GM13977 (cell line): ENCODE results near the gene LHCGR.

ENCODE experiments used
- DNase-seq: peaks from one replicate; pipeline ENCODE4 v3.0.0; 2012; ENCODE audit warnings: low spot score
- in situ Hi-C: fragments of 300-500 bp; cut with MboI; formaldehyde crosslinking; loops from one replicate; pipeline ENCODE4 v1.12.0; 2022; ENCODE audit warnings: low sequenced_read_pairs, low pct_unique_long_range_greater_than_20kb, mixed read lengths, inconsistent platforms; ENCODE audit not compliant: unreplicated experiment
- TF ChIP-seq, protein P1 (sequence below): IDR thresholded peaks from 2 replicates; pipeline ENCODE4 v1.5.1; 2012; ENCODE audit warnings: mild to moderate bottlenecking, control low read depth; ENCODE audit not compliant: insufficient read depth; ENCODE audit errors: extremely low read depth, missing control alignments

The LHCGR gene

DNA sequence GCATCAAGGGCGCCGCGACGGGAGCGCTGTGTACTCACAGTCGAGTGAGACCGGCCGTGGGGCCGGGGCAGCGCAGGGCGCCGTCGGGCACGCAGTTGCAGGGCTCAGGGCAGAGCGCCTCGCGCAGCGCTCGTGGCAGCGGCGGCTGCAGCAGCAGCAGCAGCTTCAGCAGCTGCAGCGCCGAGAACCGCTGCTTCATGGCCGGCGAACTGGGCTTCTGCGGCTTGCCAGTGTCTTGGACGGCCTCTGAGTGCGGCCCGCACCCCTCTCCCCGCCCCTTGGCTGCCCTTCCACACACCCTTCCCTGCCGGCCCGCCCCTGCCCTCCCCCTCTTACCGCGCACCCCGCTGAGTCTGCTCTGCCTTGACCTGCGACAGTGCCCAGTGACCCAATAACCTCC, at the start of gene LHCGR:
LHCGR (minus strand) TSS at position 252 of the 400 bp plus-strand sequence; CDS start at position 199, 53 bp downstream.
- TF ChIP-seq, protein P1, sequence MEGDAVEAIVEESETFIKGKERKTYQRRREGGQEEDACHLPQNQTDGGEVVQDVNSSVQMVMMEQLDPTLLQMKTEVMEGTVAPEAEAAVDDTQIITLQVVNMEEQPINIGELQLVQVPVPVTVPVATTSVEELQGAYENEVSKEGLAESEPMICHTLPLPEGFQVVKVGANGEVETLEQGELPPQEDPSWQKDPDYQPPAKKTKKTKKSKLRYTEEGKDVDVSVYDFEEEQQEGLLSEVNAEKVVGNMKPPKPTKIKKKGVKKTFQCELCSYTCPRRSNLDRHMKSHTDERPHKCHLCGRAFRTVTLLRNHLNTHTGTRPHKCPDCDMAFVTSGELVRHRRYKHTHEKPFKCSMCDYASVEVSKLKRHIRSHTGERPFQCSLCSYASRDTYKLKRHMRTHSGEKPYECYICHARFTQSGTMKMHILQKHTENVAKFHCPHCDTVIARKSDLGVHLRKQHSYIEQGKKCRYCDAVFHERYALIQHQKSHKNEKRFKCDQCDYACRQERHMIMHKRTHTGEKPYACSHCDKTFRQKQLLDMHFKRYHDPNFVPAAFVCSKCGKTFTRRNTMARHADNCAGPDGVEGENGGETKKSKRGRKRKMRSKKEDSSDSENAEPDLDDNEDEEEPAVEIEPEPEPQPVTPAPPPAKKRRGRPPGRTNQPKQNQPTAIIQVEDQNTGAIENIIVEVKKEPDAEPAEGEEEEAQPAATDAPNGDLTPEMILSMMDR, result no peak
- DNase-seq, result no peak
- in situ Hi-C loops, result no loop called here

DNA sequence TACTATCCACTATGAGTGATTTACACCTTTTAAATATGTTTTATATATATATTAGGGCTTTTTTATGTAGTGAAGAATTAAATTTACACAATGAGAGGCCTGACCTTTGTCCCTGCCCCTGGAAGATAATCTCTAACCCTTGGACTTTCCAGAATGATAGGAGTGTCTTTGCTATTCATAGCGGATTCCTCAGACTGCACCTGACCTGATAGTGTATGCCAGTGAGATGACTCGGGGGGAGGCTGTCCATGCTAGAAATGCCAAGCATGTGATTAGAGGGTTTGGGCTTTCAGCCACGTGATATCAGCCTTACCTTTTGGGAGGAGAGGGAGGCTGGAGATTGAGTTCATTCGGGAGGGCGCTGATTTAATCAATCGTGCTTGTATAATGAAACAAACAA, 44.1 kb upstream of the LHCGR start:
- in situ Hi-C loops, result no loop called here
- DNase-seq, result no peak
- TF ChIP-seq, protein P1, result no peak

DNA sequence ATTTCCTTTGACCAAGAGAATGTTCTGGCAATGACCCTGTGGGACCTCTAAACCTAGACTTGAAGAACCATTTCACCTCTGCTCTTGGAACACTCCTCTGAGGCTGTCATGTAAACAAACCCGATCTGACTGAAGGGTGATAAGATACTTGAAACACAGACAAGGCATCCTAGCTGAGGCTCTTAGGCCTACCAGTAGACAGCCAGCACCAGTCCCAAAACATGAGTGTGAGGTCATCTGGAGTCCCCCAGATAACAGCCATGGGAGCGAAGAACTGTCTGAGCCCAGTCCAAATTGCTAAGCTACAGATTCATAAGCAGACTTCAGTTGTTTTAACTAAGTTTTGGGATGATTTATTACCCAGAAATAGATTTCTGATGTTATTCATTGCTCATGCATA, 39.5 kb upstream of the LHCGR start:
- TF ChIP-seq, protein P1, result no peak
- in situ Hi-C loops, result no loop called here
- no peak for DNase-seq

DNA sequence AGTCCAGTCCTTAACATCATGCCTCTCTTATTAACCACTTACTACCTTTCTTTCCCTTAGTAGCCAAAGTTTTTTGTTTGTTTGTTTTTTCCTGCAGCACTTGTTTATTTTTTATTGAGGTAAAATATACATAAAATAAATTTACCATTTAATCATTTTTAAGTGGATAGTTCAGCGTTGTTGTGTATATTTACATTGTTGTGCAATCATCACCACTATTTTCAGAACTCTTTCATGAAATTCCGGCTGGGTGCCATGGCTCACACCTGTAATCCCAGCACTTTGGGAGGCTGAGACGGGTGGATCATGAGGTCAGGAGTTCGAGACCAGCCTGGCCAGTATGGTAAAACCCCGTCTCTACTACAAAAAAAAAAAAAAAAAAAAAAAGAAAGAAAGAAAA, 38.1 kb upstream of the LHCGR start:
- in situ Hi-C loops, result no loop called here
- TF ChIP-seq, protein P1, result no peak
- no peak for DNase-seq

DNA sequence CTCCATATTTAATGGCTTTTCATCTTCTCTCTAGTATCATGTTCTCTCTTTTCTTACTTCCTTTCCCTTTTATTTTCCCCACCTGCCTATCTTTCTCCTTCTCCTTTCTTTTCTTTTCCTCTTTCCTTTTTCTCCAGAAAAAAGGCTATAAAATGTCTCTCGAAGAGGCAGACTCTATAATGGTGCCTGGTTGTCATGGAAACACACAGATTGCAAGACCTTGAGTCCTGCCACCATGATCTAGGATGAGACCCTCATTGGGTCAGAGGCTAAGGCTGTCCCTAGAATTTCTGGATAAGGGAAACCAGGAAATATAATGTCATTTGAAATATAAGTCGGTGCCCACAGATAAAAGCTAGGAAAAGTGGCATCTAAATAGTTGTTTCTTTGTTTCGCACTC, 36.5 kb upstream of the LHCGR start:
- DNase-seq, result no peak
- TF ChIP-seq, protein P1, result no peak
- in situ Hi-C loops, result no loop called here

DNA sequence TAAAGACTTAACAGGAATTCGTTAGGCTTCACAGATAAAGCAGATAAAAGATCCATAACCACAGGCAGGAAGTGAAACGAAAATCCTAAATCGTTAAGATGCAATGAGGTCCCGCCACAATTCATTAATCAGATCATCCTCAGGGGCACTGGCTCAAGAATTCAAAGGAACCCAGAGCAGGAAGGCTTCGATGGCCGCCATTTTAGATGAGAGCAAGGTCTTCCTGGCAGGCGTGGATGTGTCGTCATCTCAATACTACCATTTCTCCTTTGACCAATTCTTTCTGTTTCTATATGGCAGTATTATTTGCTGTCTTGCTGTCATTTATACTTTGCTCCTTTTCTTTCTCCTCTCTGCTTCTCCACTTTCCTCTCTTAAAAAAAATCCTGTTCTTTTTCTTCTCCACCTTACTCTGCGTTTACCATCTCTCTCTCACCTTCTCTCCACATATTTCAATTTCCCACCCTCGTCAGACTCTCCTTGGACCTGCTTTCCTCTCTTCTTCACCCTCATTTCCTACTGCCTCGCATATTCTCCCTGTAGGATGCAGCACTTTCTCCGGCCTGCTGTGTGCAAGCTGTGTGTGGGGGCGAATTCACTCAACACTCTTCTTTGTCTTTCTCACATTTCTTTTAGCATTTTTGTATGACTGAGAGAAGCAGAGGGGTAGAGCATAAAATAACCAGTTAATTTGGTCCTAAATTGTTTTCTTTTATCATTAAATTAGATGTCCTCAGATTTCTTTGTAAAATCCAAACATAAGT, 35.1 kb upstream of the LHCGR start:
- in situ Hi-C loops, result no loop called here
- no peak for DNase-seq
- TF ChIP-seq, protein P1, result no peak
